Heart left ventricle (tissue), 16 donors: ENCODE data around the gene LY6G6F. TPM values are rescaled to one million over a fixed set of nuclear protein-coding genes. Genes with fewer than 3 reads are reported as not detected.
A peak's percentile ranks its signal among the peaks of the same experiment; 100 is the strongest.

Experiments used
- ATAC-seq, 4 donors: fragments of 200-7000 bp; cut with Tn5 transposase; one replicate each; pipeline ENCODE4 v1.9.1; 2020 to 2022; ENCODE audit warnings: moderate library complexity in 4 of 4, mild to moderate bottlenecking in 3 of 4, moderate number of reproducible peaks in 1 of 4
- DNase-seq, 5 donors: peaks; one replicate each; pipeline ENCODE4 v3.0.0-alpha.2; 2020
- H3K27ac ChIP-seq, 12 donors: fragments of 200-600 bp; sonication (generic) in 4 of 12; one replicate each; pipeline versions ENCODE4 v1.5.0 to v1.8.0; 2016 to 2022; ENCODE audit warnings: mild to moderate bottlenecking in 2 of 12
- H3K27me3 ChIP-seq, 9 donors: fragments of 200-600 bp; sonication (generic) in 2 of 9; one replicate each; pipeline versions ENCODE4 v1.5.1 to v1.8.0; 2016 to 2022; ENCODE audit warnings: mild to moderate bottlenecking in 3 of 9
- H3K36me3 ChIP-seq, 9 donors: fragments of 200-600 bp; sonication (generic) in 2 of 9; one replicate each; pipeline versions ENCODE4 v1.5.0 to v1.8.0; 2018 to 2022; ENCODE audit warnings: mild to moderate bottlenecking in 2 of 9
- H3K4me1 ChIP-seq, 12 donors: fragments of 200-600 bp; sonication (generic) in 4 of 12; one replicate each; pipeline versions ENCODE4 v1.5.0 to v1.8.0; 2016 to 2022; ENCODE audit warnings: mild to moderate bottlenecking in 3 of 12
- H3K4me3 ChIP-seq, 12 donors: fragments of 200-600 bp; sonication (generic) in 4 of 12; one replicate each; pipeline versions ENCODE4 v1.5.0 to v1.8.0; 2017 to 2022; ENCODE audit warnings: mild to moderate bottlenecking in 9 of 12, moderate library complexity in 4 of 12
- H3K9me3 ChIP-seq, 12 donors: fragments of 200-600 bp; sonication (generic) in 4 of 12; one replicate each; pipeline versions ENCODE4 v1.5.0 to v1.8.0; 2016 to 2022; ENCODE audit warnings: mild to moderate bottlenecking in 1 of 12
- CTCF ChIP-seq, 12 donors: fragments of 200-600 bp; sonication (generic) in 4 of 12; IDR thresholded peaks; one replicate each; pipeline versions ENCODE4 v1.5.0 to v1.8.0; 2018 to 2022; ENCODE audit warnings: antibody characterized with exemption in 12 of 12, mild to moderate bottlenecking in 5 of 12
- POLR2A ChIP-seq, 2 donors: fragments of 450-650 bp; IDR thresholded peaks; one replicate each; pipeline ENCODE4 v1.6.1; 2017; ENCODE audit warnings: antibody characterized with exemption in 2 of 2, mild to moderate bottlenecking in 2 of 2, moderate library complexity in 2 of 2
- WGBS, 4 donors: extraction: QIAGEN DNeasy Blood & Tissue Kit in 2 of 4; methylation state at CpG; one replicate each; pipeline versions ENCODE4 v1.1.5 to v1.1.7; 2013 to 2018; 5-methylcytosine and 5-hydroxymethylcytosine counted together
- intact Hi-C, 10 donors: fragments of 100-400 bp; cut with DNase I; formaldehyde crosslinking; loops; one replicate each; pipeline versions ENCODE4 v1.11.1 to v1.14.2; 2022
- long read RNA-seq, 3 donors: library from polyadenylated mRNA; unstranded; transcript quantifications; one replicate each; pipeline ENCODE4 v2.0.0, GENCODE V29; 2020 to 2021
- polyA plus RNA-seq, 2 donors: library from polyadenylated mRNA; stranded (reverse); fragments of 200-250 nt; gene quantifications; one replicate each; pipeline ENCODE4 v1.2.3, GENCODE V29; 2013
- total RNA-seq, 9 donors: library from RNA; depleted of rRNA in 2 of 9; stranded (reverse); fragments of >200 nt in 2 of 9; fragmentation: NEBNext Ultra II Directional in 3 of 9; extraction: Animal tissue kit (Norgen Biotek cat#: 25700) in 3 of 9; gene quantifications; one replicate each; pipeline versions ENCODE4 v1.1.0 to v1.2.4, GENCODE V29; 2016 to 2023
- donor health status: ischemic (EF 13 %, LVEDD 7.1; RV severe dilation, severe dysfunction).
- donor health status: healthy with polysubstance abuse.
- donor health status: DM: no; HTN: yes; CAD: no.
- donor health status: DM: no; HTN: no; CAD: no.
- donor health status: ischemic (EF 25% LVEDD 6.9; RV normal size, moderate dysfunction).
- donor health status: ischemic (EF 25% LVEDD 5.7; RV mildly dilated, moderate dysfunction).
- donor health status: healthy.
- donor health status: DM: yes; HTN: yes; CAD: no.
- donor health status: ischemic (EF 35%, LVEDD 5.7; RV mildly dilated, moderate dysfunction).
- donor health status: nonischemic (EF 11% LVEDD 7.7; RV severe dilation, severe dysfunction).
- donor health status: DM: yes; HTN: yes; CAD: no.
- donor health status: PGD.
- donor health status: ischemic (EF 29% LVEDD 5.4; RV normal size, mild dysfunction).
- donor health status: nonischemic (EF 23%, LVEDD 6.1; RV moderate dilation, normal function).

Gene LY6G6F
- not detected for total RNA-seq
- not detected for polyA plus RNA-seq
- long read RNA-seq, donor 1, result 0 reads
- long read RNA-seq, donor 2, result 0 reads
- long read RNA-seq, donor 3, result 0 reads

- whole genome bisulfite sequencing, 4 donors, result 8 to 31% (median 22%) methylated on average over 3 of the region's 3 CpGs
- Histone ChIP-seq H3K27ac (no peak within 1 kb of the TSS), H3K27me3 (no peaks in the 10 kb centered on the region), H3K9me3 (no peaks in the 10 kb centered on the region), H3K36me3 (no peaks in the 10 kb centered on the region), H3K4me3 (no peak within 1 kb of the TSS), H3K4me1 (peaks cover 3 to 24% (median 11%) of the 10 kb centered on the region in 12 donors)
- intact Hi-C loops, result no loop called here
- peak in 1 of 5 donors; percentile 15 for DNase-seq
- no peak for ATAC-seq
- no peak for TF ChIP-seq CTCF (IDR thresholded peaks at IDR 0.05)
- no peak for TF ChIP-seq POLR2A (IDR thresholded peaks at IDR 0.05)
These were observed at the start of gene LY6G6F for GRCh38 chr6:31706599-31706998. LY6G6F (plus strand) TSS chr6:31706866; CDS start chr6:31706907, 41 bp downstream.

- Histone ChIP-seq H3K4me3 (no peak overlapping the region), H3K27ac (peak overlapping the region in 1 of 12 donors; percentile 4), H3K36me3 (peaks cover 0 to 36% (median 20%) of the 10 kb centered on the region in 9 donors), H3K9me3 (no peaks in the 10 kb centered on the region), H3K4me1 (peaks cover 14 to 55% (median 38%) of the 10 kb centered on the region in 12 donors), H3K27me3 (no peaks in the 10 kb centered on the region)
- DNase-seq (no peak), ATAC-seq (no peak)
- TF ChIP-seq POLR2A (IDR thresholded peaks at IDR 0.05) (no peak), CTCF (IDR thresholded peaks at IDR 0.05) (no peak)
- 66 to 76% (median 72%) methylated on average over 6 of the region's 6 CpGs for WGBS, 4 donors
- intact Hi-C loops, result loop anchor here in 2 of 10 donors (5.0 kb wide), 2 partner anchors 35 to 110 kb away; partner anchors contain the start of genes ATP6V1G2 (in 1 of the 2), NFKBIL1 (in 1 of the 2) and PRRC2A (in 1 of the 2)
These were observed 49.1 kb upstream of the LY6G6F start for GRCh38 chr6:31657406-31658157.

- DNase-seq (no peak), ATAC-seq (no peak)
- Histone ChIP-seq H3K4me3 (peak overlapping the region in 2 of 12 donors; percentile 4 to 15), H3K27me3 (no peaks in the 10 kb centered on the region), H3K4me1 (peaks cover 15 to 59% (median 44%) of the 10 kb centered on the region in 12 donors), H3K27ac (peak overlapping the region in 1 of 12 donors; percentile 6), H3K9me3 (no peaks in the 10 kb centered on the region), H3K36me3 (peaks cover 0 to 43% (median 22%) of the 10 kb centered on the region in 9 donors)
- TF ChIP-seq CTCF (IDR thresholded peaks at IDR 0.05) (no peak), POLR2A (IDR thresholded peaks at IDR 0.05) (no peak)
- WGBS, 4 donors, result 71 to 83% (median 75%) methylated on average over 4 of the region's 4 CpGs
- intact Hi-C loops, result loop anchor here in 2 of 10 donors (5.0 kb wide), 2 partner anchors 36 to 111 kb away; partner anchors contain the start of genes ATP6V1G2 (in 1 of the 2), NFKBIL1 (in 1 of the 2) and PRRC2A (in 1 of the 2)
These were observed 48.4 kb upstream of the LY6G6F start for GRCh38 chr6:31658158-31658688.
